Dedifferentiated amniotic fluid mesenchymal stem cell (primary cell): Measurements from ENCODE around the gene NRXN3.

Experiments
- DNase-seq: peaks from one replicate; pipeline ENCODE4 v3.0.0-alpha.2; 2016; ENCODE audit errors: extremely low spot score

NRXN3 gene

GRCh38 chr14:79136071-79137044 lies 966.2 kb downstream of the NRXN3 start:
- DNase-seq, result no peak

GRCh38 chr14:79137045-79137430 lies 966.9 kb downstream of the NRXN3 start:
- no peak for DNase-seq

- DNase-seq, result no peak
Measured at GRCh38 chr14:79137836-79138235, 967.7 kb downstream of the NRXN3 start.

- no peak for DNase-seq
Measured at GRCh38 chr14:79144896-79145295, 974.7 kb downstream of the NRXN3 start.

- DNase-seq, result no peak
Measured at GRCh38 chr14:79150226-79150625, 980.1 kb downstream of the NRXN3 start.

- no peak for DNase-seq
Measured at GRCh38 chr14:79157369-79157768, 987.2 kb downstream of the NRXN3 start.

GRCh38 chr14:79161571-79161970 lies 991.4 kb downstream of the NRXN3 start:
- no peak for DNase-seq

- no peak for DNase-seq
Measured at GRCh38 chr14:79162833-79163232, 992.7 kb downstream of the NRXN3 start.

GRCh38 chr14:79165471-79166090 lies 995.4 kb downstream of the NRXN3 start:
- no peak for DNase-seq

GRCh38 chr14:79166171-79166570 lies 996.0 kb downstream of the NRXN3 start:
- no peak for DNase-seq

- DNase-seq, result no peak
Measured at GRCh38 chr14:79167957-79168356, 997.8 kb downstream of the NRXN3 start.

- DNase-seq, result no peak
Measured at GRCh38 chr14:79175671-79176070, 1005.5 kb downstream of the NRXN3 start.

GRCh38 chr14:79177106-79177505 lies 1006.9 kb downstream of the NRXN3 start:
- no peak for DNase-seq

- DNase-seq, result no peak
Measured at GRCh38 chr14:79178719-79179118, 1008.5 kb downstream of the NRXN3 start.

- no peak for DNase-seq
Measured at GRCh38 chr14:79179985-79180384, 1009.8 kb downstream of the NRXN3 start.

- DNase-seq, result no peak
Measured at GRCh38 chr14:79180656-79181055, 1010.5 kb downstream of the NRXN3 start.

GRCh38 chr14:79186523-79186922 lies 1016.4 kb downstream of the NRXN3 start:
- no peak for DNase-seq

GRCh38 chr14:79193689-79194477 lies 1023.7 kb downstream of the NRXN3 start:
- DNase-seq, result no peak

GRCh38 chr14:79196216-79196615 lies 1026.0 kb downstream of the NRXN3 start:
- DNase-seq, result no peak

- no peak for DNase-seq
Measured at GRCh38 chr14:79197516-79197915, 1027.3 kb downstream of the NRXN3 start.

GRCh38 chr14:79199217-79199616 lies 1029.0 kb downstream of the NRXN3 start:
- no peak for DNase-seq

GRCh38 chr14:79201564-79202207 lies 1031.5 kb downstream of the NRXN3 start:
- no peak for DNase-seq
